SH-SY5Y (cell line): ENCODE results near the gene ACAT2.

ENCODE experiments used
- GATA2 ChIP-seq: IDR thresholded peaks from 2 replicates; pipeline ENCODE4 v1.6.1; 2011; ENCODE audit warnings: mild to moderate bottlenecking, low read depth, low read length
- GATA3 ChIP-seq: IDR thresholded peaks from 2 replicates; pipeline ENCODE4 v1.6.1; 2011; ENCODE audit warnings: low read depth, mild to moderate bottlenecking, low read length, moderate library complexity

The ACAT2 gene

DNA sequence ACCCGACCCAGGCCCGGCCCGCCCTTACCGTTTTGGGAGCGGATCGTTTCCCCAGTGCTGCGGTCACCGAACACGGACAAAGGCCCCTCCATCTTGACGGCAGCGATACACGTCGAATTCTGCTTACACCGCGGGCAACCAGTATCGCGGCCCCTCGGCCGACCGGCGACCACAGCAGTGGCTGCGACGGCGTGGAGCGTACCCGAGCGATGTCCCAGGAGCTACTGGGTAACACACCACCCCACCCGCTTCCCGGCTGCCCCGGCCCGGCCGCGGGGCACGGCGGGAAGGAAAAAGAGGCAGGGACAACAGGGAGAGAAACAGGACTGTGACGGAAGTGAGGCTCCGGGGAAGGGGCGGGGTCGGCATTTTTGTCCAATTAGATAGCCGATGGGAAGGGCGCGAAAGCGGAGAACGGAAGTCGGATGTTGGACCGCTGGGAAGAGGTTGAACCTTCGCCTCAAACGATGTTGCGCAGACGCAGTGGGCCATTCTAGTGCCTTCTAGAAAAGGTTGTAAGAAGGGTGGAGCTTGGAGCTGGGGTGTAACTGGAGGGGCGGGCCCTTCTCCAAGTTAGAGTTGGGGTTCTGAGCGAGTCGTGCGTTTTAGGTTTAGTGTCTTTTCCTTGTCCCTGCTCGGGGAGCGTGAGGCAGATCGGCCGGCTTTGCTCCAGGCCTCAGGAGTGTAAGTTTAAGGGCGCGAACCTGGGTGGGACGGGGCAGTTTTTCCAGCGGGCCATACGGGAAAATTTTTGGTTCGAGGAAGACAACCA, 27.7 kb downstream of the ACAT2 start, which contains the start of gene TCP1:
Gene TCP1 (minus strand): TSS at position 226 of the 772 bp plus-strand sequence. CDS start 134 bp downstream, at position 92.
- TF ChIP-seq GATA2 (no peak), GATA3 (no peak)

- TF ChIP-seq GATA2 = no peak; the same call in 1 of the 2 replicates
- TF ChIP-seq GATA3 = no peak
These were observed 28.5 kb downstream of the ACAT2 start, which contains the start of gene MRPL18 for GRCh38 chr6:159790149-159790955. TSS of gene MRPL18 (plus strand) at chr6:159790467. CDS start at chr6:159790588, 121 bp downstream.

DNA sequence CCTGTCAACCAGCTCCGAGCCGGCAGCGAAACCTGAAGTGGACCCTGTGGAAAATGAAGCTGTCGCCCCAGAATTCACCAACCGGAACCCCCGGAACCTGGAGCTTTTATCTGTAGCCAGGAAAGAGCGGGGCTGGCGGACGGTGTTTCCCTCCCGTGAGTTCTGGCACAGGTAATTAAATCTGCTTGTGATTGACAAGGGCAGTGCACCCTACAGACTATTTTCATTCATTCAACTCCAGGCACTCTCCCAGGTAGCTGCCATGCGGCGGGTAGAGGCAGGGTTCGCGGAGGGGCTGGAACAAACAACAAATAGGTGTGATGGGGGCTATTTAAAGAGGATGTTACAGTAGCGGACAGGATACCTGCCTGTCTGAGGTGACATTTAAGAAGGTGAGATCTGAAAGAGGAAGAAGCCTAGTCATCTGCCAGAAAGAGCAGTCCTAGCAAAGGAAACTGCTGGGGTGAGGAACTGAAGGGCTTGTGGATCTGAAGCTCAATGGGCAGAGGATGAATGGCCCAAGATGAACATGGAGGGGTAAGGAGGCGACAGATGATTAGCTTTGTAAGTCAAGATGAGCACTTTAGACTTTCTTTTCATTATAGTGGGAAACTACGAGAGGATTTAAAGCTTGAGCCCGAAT, 29.2 kb downstream of the ACAT2 start:
- TF ChIP-seq GATA2 (no peak), GATA3 (no peak)

- no peak for TF ChIP-seq GATA2
- TF ChIP-seq GATA3 = no peak
These were observed 35.7 kb downstream of the ACAT2 start for GRCh38 chr6:159797554-159797953.

DNA sequence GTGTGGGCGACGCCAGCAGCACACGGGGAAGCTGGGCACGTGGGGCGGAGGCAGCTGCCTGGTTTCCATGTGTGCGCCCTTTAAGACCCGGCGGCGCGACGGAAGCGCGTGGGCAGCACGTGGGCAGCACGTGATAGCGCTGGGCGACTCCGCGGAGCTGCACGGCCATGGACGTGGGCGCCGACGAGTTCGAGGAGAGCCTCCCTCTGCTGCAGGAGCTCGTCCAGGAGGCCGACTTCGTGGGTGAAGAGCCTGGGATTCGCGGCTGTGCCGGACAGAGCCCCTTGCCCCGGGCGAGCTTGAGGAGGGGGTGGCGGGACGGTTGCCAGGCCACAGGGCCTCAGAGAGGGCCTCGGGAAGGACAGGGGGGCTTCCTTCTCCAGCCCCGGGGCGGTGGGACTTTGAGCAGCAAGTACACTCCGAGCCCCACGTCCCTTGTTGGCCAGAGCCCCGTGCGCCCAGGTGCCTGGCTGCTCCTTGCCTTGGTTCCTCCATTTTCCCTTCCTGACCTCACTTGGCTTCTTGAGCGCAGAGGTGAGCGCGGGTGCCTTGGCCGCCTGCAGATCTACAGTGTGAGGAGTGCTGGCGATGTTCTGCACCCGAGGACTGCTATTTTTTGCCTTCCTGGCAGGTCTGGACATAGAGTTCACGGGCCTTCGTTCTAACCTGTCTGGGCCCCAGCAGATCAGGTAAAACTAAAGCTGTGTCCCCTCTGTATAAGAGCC, 38.5 kb downstream of the ACAT2 start, which contains the start of gene PNLDC1:
Gene PNLDC1 (plus strand): TSS at position 136 of the 725 bp plus-strand sequence. CDS start 32 bp downstream, at position 168.
- TF ChIP-seq GATA2 = no peak
- no peak for TF ChIP-seq GATA3

DNA sequence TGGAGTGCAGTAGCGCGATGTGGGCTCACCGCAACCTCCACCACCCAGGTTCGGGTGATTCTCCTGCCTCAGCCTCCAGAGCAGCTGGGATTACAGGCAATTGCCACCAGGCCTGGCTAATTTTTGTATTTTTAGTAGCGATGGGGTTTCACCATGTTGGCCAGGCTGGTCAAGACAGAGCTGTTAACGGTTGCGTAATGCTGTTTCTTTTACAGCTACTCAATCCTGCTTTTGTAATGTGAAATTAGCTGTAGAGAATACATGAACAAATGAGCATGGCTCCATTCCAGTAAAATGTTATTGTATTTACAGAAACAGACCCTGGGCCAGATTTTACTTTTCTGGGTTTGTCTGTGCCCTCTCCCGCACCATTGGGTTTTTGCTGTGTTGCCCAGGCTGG, 40.1 kb downstream of the ACAT2 start:
- TF ChIP-seq GATA3 (no peak), GATA2 (no peak)

DNA sequence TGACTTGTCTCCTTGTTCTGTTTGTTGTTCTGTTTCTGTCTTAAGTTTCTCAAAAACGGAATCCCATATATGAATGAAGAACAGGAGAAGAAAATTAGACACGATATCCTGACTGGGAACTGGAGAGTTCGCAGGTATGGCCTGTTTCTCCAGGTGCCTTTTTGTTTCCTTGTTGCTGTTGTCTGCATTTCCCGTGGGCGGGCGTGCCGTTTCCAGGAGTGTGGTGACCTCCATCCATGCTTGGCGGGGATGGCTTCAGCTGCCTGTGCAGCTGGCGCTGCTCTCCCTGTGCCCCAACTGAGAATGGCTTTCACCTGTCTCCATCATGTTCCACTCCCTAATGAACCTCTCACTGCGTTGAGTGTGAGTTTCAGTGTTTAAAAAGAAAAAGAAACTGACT, 42.7 kb downstream of the ACAT2 start:
- TF ChIP-seq GATA3 (no peak), GATA2 (no peak)

GRCh38 chr6:159805440-159806020, 43.7 kb downstream of the ACAT2 start:
- TF ChIP-seq GATA2 = no peak
- no peak for TF ChIP-seq GATA3

- no peak for TF ChIP-seq GATA2
These were observed 44.2 kb downstream of the ACAT2 start for GRCh38 chr6:159806021-159806458.

GRCh38 chr6:159807150-159807858, 45.5 kb downstream of the ACAT2 start:
- TF ChIP-seq GATA2 (no peak), GATA3 (no peak)

- no peak for TF ChIP-seq GATA2
- TF ChIP-seq GATA3 = no peak
These were observed 46.8 kb downstream of the ACAT2 start for GRCh38 chr6:159808647-159809046.

- TF ChIP-seq GATA3 = no peak
- TF ChIP-seq GATA2 = no peak
These were observed 47.3 kb downstream of the ACAT2 start for GRCh38 chr6:159809149-159809548.
